LoVo (cell line): ENCODE data around the gene GATAD2A.

Source experiments
- DNase-seq: peaks from one replicate; pipeline ENCODE4 v3.0.0-alpha.2; 2016; ENCODE audit warnings: low spot score

The GATAD2A gene

GRCh38 chr19:19507354-19507753 is 101.9 kb downstream of the GATAD2A start:
- DNase-seq, result no peak

DNA sequence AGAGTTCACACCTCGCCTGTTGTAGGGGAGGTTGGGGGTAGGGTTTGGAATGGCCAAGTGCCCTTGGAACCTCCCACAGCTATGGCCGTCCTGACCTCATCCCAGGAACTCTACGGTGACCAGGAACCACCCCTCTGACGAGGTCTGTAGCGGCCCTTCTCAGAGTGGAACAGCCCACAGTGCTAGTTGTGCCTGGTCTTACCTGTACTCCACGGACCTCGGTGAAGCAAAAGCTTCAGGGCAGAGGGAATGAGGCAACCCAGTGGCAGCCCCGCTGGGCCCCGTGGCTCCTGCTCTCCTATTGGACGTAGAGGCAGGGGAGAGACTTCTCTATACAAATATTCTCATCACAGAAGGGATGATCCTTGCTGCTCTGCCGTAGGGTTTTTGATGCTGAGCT is 102.7 kb downstream of the GATAD2A start:
- no peak for DNase-seq

DNA sequence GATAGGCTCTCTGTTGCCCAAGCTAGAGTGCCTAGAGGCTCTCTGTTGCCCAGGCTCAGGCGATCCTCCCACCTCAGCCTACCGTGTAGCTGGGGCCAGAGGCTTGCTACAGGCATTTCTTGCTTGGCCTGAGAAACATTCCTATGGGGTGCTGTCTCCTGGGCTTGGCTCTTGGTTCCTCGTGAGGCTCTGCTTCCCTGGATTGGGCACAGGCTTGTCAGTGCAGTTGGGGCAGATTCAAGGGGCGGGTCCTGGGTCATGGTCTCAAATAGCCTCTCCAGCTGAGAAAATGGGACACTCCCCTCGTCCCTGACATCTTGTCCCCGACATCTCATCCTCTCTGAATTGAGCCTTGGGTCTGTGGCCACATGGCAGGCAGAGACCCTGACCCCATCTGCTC is 105.0 kb downstream of the GATAD2A start:
- DNase-seq, result no peak

- DNase-seq, result no peak
Observed at GRCh38 chr19:19513682-19514081, 108.2 kb downstream of the GATAD2A start.

DNA sequence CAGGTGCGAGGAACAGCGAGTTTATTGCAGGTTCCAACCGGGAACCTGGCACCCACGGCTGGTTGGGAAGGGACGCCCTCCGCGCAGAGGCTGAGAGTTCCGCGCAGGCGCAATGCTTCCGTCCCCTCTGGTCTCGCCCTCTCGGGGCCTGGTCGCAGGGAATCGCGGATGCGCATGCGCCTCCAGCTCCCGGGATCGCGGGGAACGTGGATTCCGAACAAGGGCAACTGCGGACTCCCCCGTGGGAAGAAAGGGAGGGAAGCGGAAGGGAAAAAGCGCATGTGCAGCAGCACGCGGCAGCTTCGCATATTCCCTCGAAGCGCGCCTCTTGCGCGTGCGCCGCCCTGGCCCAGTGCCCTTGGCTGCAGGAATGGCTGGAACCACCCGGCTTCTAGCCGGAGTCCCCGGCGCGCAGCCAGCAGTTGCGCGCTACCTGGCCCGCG is 108.8 kb downstream of the GATAD2A start:
- DNase-seq, result no peak

DNA sequence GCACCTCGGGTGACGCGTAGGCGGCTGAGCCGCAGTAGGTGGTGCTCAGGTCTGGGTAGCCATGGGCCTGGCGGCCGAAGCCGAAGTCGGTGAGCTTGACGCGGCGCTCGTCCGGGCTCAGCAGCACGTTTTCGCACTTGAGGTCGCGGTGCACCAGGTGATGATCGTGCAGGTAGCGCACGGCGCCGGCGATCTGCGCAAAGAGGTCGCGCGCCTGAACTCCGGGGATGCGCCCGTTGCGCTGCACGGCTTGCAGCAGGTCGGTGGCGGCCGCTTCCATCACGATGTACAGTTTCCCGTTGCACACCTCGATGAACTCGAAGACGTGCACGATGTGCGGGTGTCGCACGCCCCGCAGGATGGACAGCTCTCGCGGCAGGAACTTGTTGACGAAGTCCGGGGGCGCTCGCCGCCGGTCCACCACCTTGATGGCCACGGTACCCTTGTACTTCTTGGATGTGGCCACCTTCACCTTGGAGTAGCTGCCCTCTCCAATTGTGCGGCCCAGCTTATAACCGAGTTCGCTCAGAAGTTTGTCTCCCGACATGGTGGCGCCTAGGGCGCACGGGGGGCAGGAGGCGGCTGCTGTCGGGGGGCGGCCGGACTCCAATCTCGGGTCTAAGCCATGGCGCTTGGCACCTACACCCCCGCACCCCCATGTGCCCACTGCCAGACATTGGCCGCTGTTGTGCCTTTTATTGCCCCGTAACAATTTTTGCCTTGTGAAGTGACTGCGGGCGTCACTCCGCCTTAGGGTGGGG is 109.6 kb downstream of the GATAD2A start, which contains the start of gene TSSK6:
TSS of gene TSSK6 (minus strand) at position 668 of the 761 bp plus-strand sequence. CDS start at position 547, 121 bp downstream.
- no peak for DNase-seq

GRCh38 chr19:19515642-19516519 is 110.4 kb downstream of the GATAD2A start, which contains the start of gene NDUFA13:
Gene NDUFA13 (plus strand): TSS chr19:19516225. CDS start chr19:19516239, 14 bp downstream.
- peak; percentile 90 for DNase-seq

GRCh38 chr19:19517235-19517619 is 111.8 kb downstream of the GATAD2A start:
- DNase-seq, result no peak

GRCh38 chr19:19520989-19521388 is 115.5 kb downstream of the GATAD2A start:
- DNase-seq, result no peak

GRCh38 chr19:19523177-19523576 is 117.7 kb downstream of the GATAD2A start:
- no peak for DNase-seq

DNA sequence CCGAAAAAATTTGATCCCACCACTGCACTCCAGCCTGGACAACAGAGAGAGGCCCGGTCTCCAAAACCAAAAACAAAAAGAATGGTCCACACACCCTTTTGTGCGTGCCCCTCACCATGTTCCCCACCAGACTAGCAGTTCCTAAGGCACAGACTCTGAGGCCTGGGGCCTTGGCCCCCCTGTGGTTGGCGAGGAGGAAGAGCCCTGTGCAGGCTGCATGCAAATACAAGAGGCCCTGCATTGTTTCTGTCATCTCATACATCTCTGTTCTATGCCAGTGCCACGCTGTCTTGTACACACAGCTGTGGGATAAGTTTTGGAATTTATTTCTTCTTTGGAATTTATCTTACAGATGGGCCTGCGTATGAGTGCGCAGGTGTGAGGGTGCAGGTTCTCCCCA is 118.6 kb downstream of the GATAD2A start:
- DNase-seq, result no peak

DNA sequence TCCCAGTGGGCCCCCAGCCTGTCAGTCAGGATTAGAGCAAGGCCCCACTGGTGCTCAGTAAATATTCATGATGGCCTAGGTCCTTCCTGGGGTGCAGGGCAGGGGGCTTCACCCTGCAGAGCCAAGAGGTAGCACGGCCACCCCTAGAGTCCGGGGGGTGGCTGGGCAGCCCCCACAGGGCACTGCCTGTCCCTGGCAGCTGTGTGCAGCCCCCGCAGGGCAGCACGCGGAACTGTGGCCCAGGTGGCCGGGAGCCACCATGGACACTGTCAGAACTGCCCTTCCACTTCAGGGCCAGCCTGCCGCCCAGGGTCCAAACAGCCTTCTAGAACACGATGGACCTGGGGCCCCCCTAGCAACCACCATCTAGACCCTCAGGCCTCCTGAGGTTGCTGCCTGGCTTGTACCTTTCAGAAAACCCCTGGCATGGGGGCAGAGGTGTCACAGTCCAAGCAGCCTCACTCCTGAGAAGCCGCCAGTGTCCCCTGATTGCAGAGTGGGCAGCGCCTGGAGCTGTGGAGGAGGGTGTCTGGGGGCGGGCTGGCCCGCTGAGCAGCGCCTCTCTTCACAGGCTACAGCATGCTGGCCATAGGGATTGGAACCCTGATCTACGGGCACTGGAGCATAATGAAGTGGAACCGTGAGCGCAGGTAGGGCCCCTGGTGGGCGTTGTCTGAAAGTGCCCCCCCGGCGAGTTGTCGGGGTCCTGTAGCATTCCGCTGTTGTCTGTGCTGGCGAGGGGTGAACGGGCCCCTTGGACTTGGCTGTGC is 120.3 kb downstream of the GATAD2A start:
- DNase-seq, result no peak

GRCh38 chr19:19526581-19527370 is 121.3 kb downstream of the GATAD2A start:
- no peak for DNase-seq

DNA sequence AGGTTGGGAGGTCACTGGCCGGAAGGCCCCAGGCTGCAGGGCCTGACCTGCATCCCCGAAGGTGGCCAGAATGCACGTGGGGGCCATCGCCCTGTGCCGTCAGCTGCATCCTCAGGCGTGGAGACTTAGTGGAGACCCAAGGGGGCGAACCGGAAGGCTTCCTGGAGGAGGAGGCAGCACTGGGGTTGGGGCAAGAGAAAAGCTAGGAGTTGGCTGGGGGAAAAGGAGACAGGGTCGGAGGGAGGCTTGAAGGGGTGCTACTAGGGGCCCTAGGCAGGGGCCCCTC is 121.8 kb downstream of the GATAD2A start:
- no peak for DNase-seq

DNA sequence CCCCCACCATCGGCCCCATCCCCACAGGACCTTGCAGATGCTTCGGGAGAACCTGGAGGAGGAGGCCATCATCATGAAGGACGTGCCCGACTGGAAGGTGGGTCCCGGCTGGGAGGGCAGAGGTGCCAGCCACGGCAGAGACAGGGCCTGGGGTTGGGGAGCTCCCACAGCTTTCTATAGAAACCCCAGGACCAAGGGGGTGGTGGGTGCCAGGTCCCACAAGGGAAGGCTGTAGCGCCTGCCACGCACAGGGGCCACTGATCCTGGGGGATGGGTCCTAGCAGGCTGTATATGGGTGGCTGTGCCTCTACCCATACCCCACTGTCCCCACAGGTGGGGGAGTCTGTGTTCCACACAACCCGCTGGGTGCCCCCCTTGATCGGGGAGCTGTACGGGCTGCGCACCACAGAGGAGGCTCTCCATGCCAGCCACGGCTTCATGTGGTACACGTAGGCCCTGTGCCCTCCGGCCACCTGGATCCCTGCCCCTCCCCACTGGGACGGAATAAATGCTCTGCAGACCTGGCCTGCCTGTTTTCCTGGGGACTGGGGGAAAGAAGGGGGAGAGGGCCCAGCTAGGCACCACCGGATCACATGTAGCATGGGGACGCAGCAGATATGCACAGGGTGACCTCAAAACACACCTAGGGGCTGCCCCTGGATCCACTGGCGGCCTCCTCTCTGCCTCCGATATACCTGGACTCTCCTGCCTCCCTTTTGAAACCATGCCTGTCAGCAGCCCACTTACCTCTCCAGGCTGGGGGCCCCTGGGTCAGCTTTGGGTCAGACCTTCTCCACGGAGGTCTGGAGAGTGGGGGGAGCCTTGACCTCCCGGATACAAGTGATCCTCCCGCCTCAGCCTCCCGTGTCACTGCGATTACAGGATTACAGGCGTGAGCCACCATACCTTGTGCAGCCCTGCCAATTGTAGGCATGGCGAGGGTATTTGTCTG is 122.5 kb downstream of the GATAD2A start:
- DNase-seq, result no peak

GRCh38 chr19:19528721-19529490 is 123.4 kb downstream of the GATAD2A start, which contains the start of gene YJEFN3:
Gene YJEFN3 (plus strand): TSS chr19:19528911. CDS start chr19:19528933, 22 bp downstream.
- DNase-seq, result no peak

DNA sequence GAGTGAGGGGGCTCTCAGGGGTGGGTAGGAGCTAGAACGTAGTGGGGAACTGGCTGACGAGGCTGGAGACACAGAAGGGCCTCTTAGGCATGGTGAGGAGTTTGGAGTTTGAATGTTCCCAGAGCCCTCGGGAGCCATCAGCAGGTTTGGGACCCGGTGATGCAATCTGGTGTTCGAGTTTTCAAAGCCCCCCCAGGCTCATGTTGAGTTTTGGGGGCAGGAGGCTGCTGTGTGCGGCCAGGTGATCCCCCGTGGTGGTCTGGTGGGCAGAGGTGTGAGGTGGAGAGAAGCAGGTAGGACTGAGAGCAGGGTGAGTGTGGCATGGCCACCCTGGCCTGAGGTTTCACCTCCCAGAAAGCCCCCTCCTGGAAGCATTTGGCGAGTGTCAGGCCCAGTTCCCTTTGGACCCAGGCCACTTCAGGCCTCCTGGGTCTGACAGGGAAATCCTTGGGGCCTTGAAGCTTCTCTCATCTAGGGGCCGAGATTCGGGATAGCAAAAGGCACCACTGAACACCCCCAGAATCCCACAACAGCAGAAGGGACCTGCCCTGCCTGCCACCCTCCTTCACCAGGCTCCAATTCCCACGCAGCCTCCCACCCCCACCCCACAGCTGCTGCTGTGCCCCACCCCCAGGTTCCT is 124.4 kb downstream of the GATAD2A start:
- no peak for DNase-seq

GRCh38 chr19:19530423-19530804 is 124.9 kb downstream of the GATAD2A start:
- DNase-seq, result no peak

DNA sequence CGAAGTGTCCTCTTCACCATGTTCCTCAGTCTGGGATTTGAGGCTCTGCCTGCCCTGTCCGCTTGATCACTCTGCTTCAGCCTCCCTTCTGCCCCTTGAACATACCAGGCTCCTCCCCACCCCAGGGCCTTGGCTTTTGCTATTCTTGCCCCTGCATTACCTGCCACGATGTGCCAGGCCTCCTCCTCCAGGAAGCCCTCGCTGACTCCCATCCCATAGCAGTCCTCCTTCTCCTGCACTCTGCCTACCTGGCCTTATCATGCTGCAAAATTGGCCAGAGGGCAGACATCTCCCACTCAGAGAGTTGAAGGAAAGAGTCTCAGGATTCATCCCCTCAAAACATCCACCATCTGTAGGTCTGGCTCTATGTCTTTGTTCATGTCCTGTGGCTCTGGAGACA is 125.4 kb downstream of the GATAD2A start:
- DNase-seq, result no peak
